Neural cell (in vitro differentiated cells): ENCODE results near the gene LRRC36. TPM values are rescaled to one million over a fixed set of nuclear protein-coding genes. Genes with fewer than 3 reads are reported as not detected.

Experiments
- H2AFZ ChIP-seq: fragments of 200-600, 300-800 bp; sonication (generic), shearing (Covaris generic); 2 replicates; pipeline ENCODE4 v1.6.0; 2014; ENCODE audit warnings: low read depth, mild to moderate bottlenecking, antibody characterized with exemption, low read length, moderate library complexity
- H3F3A ChIP-seq: fragments of 200-600 bp; shearing (Covaris generic); 2 replicates; pipeline ENCODE4 v1.6.1; 2016; ENCODE audit warnings: mild to moderate bottlenecking, moderate library complexity, mixed read lengths, antibody characterized with exemption, low read length; ENCODE audit not compliant: insufficient read depth, poor library complexity, severe bottlenecking
- H3K27ac ChIP-seq: fragments of 200-600, 300-800 bp; sonication (generic), shearing (Covaris generic); 2 replicates; pipeline ENCODE4 v1.5.1; 2014; ENCODE audit warnings: mild to moderate bottlenecking, low read length, moderate library complexity
- H3K27me3 ChIP-seq: fragments of 300-800, 200-600 bp; sonication (generic), shearing (Covaris generic); 2 replicates; pipeline ENCODE4 v1.6.0; 2014; ENCODE audit warnings: mild to moderate bottlenecking, low read depth, low read length, moderate library complexity; ENCODE audit not compliant: insufficient read depth
- H3K36me3 ChIP-seq: fragments of 300-800, 200-600 bp; sonication (generic), shearing (Covaris generic); 2 replicates; pipeline ENCODE4 v1.5.1; 2014; ENCODE audit warnings: mild to moderate bottlenecking, antibody characterized with exemption, low read length, moderate library complexity; ENCODE audit not compliant: insufficient read depth
- H3K4me2 ChIP-seq: fragments of 300-800, 200-600 bp; sonication (generic), shearing (Covaris generic); 2 replicates; pipeline ENCODE4 v1.6.0; 2014; ENCODE audit warnings: mild to moderate bottlenecking, low read length
- H3K4me3 ChIP-seq: fragments of 300-800, 200-600 bp; sonication (generic), shearing (Covaris generic); 2 replicates; pipeline ENCODE4 v1.5.1; 2014; ENCODE audit warnings: mild to moderate bottlenecking, low read length, moderate library complexity
- H3K79me2 ChIP-seq: fragments of 200-600 bp; shearing (Covaris generic); replicated peaks from 2 replicates; pipeline ENCODE4 v1.6.0; 2014; ENCODE audit warnings: mild to moderate bottlenecking, low read length, moderate library complexity; ENCODE audit not compliant: insufficient read depth
- H3K9ac ChIP-seq: fragments of 300-800, 200-600 bp; sonication (generic), shearing (Covaris generic); 2 replicates; pipeline ENCODE4 v1.6.1; 2016; ENCODE audit warnings: mild to moderate bottlenecking, low read length, mixed read lengths
- H3K9me2 ChIP-seq: fragments of 200-600 bp; shearing (Covaris generic); 2 replicates; pipeline ENCODE4 v1.6.1; 2016; ENCODE audit warnings: mild to moderate bottlenecking, low read length, mixed read lengths; ENCODE audit not compliant: insufficient read depth
- H3K9me3 ChIP-seq: fragments of 200-600, 300-800 bp; sonication (generic), shearing (Covaris generic); 2 replicates; pipeline ENCODE4 v1.6.1; 2016; ENCODE audit warnings: mild to moderate bottlenecking, mixed run types, low read length, moderate library complexity, mixed read lengths
- H4K20me1 ChIP-seq: fragments of 200-600 bp; shearing (Covaris generic); 2 replicates; pipeline ENCODE4 v1.6.1; 2016; ENCODE audit warnings: mild to moderate bottlenecking, mixed run types; ENCODE audit not compliant: insufficient read depth
- EP300 ChIP-seq: fragments of 450-650 bp; conservative IDR thresholded peaks from 2 replicates; pipeline ENCODE4 v1.6.1; 2014; ENCODE audit warnings: antibody characterized with exemption, mild to moderate bottlenecking, moderate library complexity; ENCODE audit not compliant: poor library complexity, severe bottlenecking
- EZH2 ChIP-seq: fragments of 200-600, 300-800 bp; shearing (Covaris generic), sonication (generic); IDR thresholded peaks from 2 replicates; pipeline ENCODE4 v1.6.1; 2014; ENCODE audit warnings: antibody characterized with exemption, low read length, borderline replicate concordance, mild to moderate bottlenecking; ENCODE audit not compliant: insufficient read depth, poor library complexity, severe bottlenecking
- MXI1 ChIP-seq: fragments of 450-650 bp; conservative IDR thresholded peaks from 2 replicates; pipeline ENCODE4 v1.6.1; 2014; ENCODE audit warnings: antibody characterized with exemption, mild to moderate bottlenecking; ENCODE audit not compliant: poor library complexity, severe bottlenecking
- POLR2AphosphoS5 ChIP-seq: IDR thresholded peaks from 2 replicates; pipeline ENCODE4 v1.6.1; 2012
- RAD21 ChIP-seq: fragments of 450-650 bp; conservative IDR thresholded peaks from 2 replicates; pipeline ENCODE4 v1.6.1; 2014; ENCODE audit warnings: antibody characterized with exemption, mild to moderate bottlenecking, moderate library complexity
- SMC3 ChIP-seq: fragments of 450-650 bp; conservative IDR thresholded peaks from 2 replicates; pipeline ENCODE4 v1.6.1; 2014; ENCODE audit warnings: antibody characterized with exemption, mild to moderate bottlenecking, moderate library complexity; ENCODE audit not compliant: poor library complexity
- TAF1 ChIP-seq: IDR thresholded peaks from 2 replicates; pipeline ENCODE4 v1.6.1; 2012; ENCODE audit warnings: low read depth
- polyA plus RNA-seq: library from polyadenylated mRNA; depleted of rRNA; stranded (reverse); fragments of >200 nt; gene quantifications from 2 replicates; pipeline ENCODE4 v1.2.3, GENCODE V29; 2014
- TF ChIP-seq, protein P1 (sequence below): fragments of 450-650 bp; IDR thresholded peaks from 2 replicates; pipeline ENCODE4 v1.5.1; 2014; ENCODE audit warnings: antibody characterized with exemption, mild to moderate bottlenecking, moderate library complexity; ENCODE audit not compliant: poor library complexity, severe bottlenecking
- TF ChIP-seq, protein P2 (sequence below): IDR thresholded peaks from 2 replicates; pipeline ENCODE4 v1.6.1; 2012; ENCODE audit warnings: borderline replicate concordance

The LRRC36 gene
- polyA plus RNA-seq, 1 donor from 2014 or later = 1.6 TPM

DNA sequence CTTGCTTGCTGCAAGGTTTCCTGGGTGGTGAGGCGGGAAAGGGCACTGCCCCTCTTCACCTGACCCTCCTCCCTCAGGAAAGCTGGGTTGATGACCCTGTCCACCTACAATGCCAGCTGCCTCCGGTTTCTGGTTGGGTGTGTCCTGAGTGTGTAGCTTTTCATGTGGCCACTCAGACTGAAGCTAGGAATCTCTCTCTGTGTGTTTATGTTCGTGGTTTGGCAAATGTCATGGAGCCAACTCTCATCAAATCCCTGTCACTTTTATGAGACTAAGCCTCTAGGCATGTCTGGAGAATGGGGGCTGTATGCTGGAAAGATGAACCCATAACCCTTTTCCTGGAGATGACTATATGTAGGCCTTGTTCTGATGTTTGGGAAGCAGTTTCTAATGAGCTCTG is 30.2 kb upstream of the LRRC36 start:
- no peaks in the 10 kb centered on the region for H3K79me2 ChIP-seq
- H3K27ac ChIP-seq = no peak overlapping the region
- TF ChIP-seq TAF1 = no peak
- H3K4me3 ChIP-seq = no peak overlapping the region
- H4K20me1 ChIP-seq = no peaks in the 10 kb centered on the region
- no peaks in the 10 kb centered on the region for H3K9me3 ChIP-seq
- H3K9ac ChIP-seq = no peak overlapping the region
- H3K36me3 ChIP-seq = no peaks in the 10 kb centered on the region
- no peaks in the 10 kb centered on the region for H3K9me2 ChIP-seq
- H3K4me2 ChIP-seq = no peak overlapping the region
- H3F3A ChIP-seq = no peaks in the 10 kb centered on the region
- H3K27me3 ChIP-seq = no peaks in the 10 kb centered on the region
- H2AFZ ChIP-seq = no peak overlapping the region

DNA sequence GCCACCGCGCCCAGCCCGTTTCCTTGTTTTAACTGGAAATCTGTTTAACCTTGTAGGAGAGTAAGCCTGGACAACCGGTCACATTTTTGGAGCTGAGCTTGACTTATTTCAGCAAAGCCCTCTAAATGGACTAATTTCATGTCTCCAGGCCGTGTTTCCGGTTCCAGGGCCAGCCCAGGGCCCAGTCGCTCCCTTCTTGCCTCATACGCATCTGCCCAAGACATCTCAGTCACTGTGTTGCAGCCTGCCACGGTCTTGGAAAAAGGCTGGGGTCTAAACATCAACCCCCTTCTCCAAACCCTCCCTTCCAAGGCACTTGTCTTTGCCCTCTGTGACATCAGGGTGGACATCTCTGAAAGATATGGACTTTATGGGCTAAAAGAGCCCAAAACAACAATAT is 28.3 kb upstream of the LRRC36 start:
- no peak overlapping the region for H3K9ac ChIP-seq
- H3K36me3 ChIP-seq = no peaks in the 10 kb centered on the region
- H3F3A ChIP-seq = no peaks in the 10 kb centered on the region
- no peaks in the 10 kb centered on the region for H4K20me1 ChIP-seq
- H3K9me2 ChIP-seq = no peaks in the 10 kb centered on the region
- no peak overlapping the region for H2AFZ ChIP-seq
- H3K9me3 ChIP-seq = no peaks in the 10 kb centered on the region
- no peak overlapping the region for H3K27ac ChIP-seq
- no peaks in the 10 kb centered on the region for H3K79me2 ChIP-seq
- no peaks in the 10 kb centered on the region for H3K27me3 ChIP-seq
- TF ChIP-seq, protein P1, sequence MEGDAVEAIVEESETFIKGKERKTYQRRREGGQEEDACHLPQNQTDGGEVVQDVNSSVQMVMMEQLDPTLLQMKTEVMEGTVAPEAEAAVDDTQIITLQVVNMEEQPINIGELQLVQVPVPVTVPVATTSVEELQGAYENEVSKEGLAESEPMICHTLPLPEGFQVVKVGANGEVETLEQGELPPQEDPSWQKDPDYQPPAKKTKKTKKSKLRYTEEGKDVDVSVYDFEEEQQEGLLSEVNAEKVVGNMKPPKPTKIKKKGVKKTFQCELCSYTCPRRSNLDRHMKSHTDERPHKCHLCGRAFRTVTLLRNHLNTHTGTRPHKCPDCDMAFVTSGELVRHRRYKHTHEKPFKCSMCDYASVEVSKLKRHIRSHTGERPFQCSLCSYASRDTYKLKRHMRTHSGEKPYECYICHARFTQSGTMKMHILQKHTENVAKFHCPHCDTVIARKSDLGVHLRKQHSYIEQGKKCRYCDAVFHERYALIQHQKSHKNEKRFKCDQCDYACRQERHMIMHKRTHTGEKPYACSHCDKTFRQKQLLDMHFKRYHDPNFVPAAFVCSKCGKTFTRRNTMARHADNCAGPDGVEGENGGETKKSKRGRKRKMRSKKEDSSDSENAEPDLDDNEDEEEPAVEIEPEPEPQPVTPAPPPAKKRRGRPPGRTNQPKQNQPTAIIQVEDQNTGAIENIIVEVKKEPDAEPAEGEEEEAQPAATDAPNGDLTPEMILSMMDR = no peak
- TF ChIP-seq POLR2AphosphoS5 (no peak), SMC3 (no peak), EP300 (no peak), RAD21 (no peak), TAF1 (no peak), MXI1 (no peak), EZH2 (no peak)
- TF ChIP-seq, protein P2, sequence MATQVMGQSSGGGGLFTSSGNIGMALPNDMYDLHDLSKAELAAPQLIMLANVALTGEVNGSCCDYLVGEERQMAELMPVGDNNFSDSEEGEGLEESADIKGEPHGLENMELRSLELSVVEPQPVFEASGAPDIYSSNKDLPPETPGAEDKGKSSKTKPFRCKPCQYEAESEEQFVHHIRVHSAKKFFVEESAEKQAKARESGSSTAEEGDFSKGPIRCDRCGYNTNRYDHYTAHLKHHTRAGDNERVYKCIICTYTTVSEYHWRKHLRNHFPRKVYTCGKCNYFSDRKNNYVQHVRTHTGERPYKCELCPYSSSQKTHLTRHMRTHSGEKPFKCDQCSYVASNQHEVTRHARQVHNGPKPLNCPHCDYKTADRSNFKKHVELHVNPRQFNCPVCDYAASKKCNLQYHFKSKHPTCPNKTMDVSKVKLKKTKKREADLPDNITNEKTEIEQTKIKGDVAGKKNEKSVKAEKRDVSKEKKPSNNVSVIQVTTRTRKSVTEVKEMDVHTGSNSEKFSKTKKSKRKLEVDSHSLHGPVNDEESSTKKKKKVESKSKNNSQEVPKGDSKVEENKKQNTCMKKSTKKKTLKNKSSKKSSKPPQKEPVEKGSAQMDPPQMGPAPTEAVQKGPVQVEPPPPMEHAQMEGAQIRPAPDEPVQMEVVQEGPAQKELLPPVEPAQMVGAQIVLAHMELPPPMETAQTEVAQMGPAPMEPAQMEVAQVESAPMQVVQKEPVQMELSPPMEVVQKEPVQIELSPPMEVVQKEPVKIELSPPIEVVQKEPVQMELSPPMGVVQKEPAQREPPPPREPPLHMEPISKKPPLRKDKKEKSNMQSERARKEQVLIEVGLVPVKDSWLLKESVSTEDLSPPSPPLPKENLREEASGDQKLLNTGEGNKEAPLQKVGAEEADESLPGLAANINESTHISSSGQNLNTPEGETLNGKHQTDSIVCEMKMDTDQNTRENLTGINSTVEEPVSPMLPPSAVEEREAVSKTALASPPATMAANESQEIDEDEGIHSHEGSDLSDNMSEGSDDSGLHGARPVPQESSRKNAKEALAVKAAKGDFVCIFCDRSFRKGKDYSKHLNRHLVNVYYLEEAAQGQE = no peak
- no peak overlapping the region for H3K4me3 ChIP-seq
- H3K4me2 ChIP-seq = no peak overlapping the region

DNA sequence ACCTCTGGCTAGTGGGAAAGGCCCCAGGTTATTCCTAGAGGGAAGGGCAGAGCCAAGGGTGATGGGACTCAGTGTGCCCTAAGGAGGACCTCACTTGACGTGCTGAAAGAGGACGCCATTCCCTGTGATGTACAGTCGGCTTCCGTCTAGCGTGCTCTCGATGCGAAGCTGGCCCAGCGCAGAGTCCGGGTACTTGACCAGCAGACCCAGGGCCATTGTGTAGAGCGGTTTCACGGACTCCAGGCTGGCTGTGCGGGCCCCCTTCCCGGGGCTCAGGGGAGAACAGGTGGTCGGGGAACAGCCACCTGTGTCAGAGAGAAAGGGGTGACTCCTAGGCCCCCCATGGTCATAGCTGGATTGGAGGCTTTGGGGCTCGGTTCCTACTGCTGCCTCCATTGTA is 27.3 kb upstream of the LRRC36 start:
- TF ChIP-seq EZH2 (no peak), POLR2AphosphoS5 (no peak), EP300 (no peak)
- TF ChIP-seq, protein P2 = no peak
- H3F3A ChIP-seq = no peaks in the 10 kb centered on the region
- H3K79me2 ChIP-seq = no peaks in the 10 kb centered on the region
- no peak overlapping the region for H3K9ac ChIP-seq
- no peaks in the 10 kb centered on the region for H4K20me1 ChIP-seq
- no peaks in the 10 kb centered on the region for H3K36me3 ChIP-seq
- H3K27ac ChIP-seq = no peak overlapping the region
- no peak overlapping the region for H2AFZ ChIP-seq
- no peaks in the 10 kb centered on the region for H3K9me3 ChIP-seq
- no peak overlapping the region for H3K4me2 ChIP-seq
- no peaks in the 10 kb centered on the region for H3K27me3 ChIP-seq
- H3K9me2 ChIP-seq = no peaks in the 10 kb centered on the region
- no peak overlapping the region for H3K4me3 ChIP-seq
